SH-SY5Y (cell line): ENCODE measurements around the gene ZNF771.
A peak's percentile ranks its signal among the peaks of the same experiment; 100 is the strongest.

Source experiments
- GATA2 ChIP-seq: IDR thresholded peaks from 2 replicates; pipeline ENCODE4 v1.6.1; 2011; ENCODE audit warnings: mild to moderate bottlenecking, low read depth, low read length
- GATA3 ChIP-seq: IDR thresholded peaks from 2 replicates; pipeline ENCODE4 v1.6.1; 2011; ENCODE audit warnings: low read depth, mild to moderate bottlenecking, low read length, moderate library complexity

ZNF771 gene

GRCh38 chr16:30369938-30370455 lies 37.4 kb upstream of the ZNF771 start:
- TF ChIP-seq GATA3, result no peak
- TF ChIP-seq GATA2, result no peak

GRCh38 chr16:30370456-30371247 lies 36.8 kb upstream of the ZNF771 start, which contains the start of gene TBC1D10B:
Gene TBC1D10B (minus strand): TSS chr16:30370494. CDS start chr16:30370183, 311 bp downstream.
- no peak for TF ChIP-seq GATA2
- no peak for TF ChIP-seq GATA3

GRCh38 chr16:30371248-30371816 lies 36.1 kb upstream of the ZNF771 start:
- TF ChIP-seq GATA2 (no peak), GATA3 (no peak)

GRCh38 chr16:30372038-30372712 lies 35.2 kb upstream of the ZNF771 start:
- TF ChIP-seq GATA2, result no peak
- TF ChIP-seq GATA3, result no peak

- TF ChIP-seq GATA2 (no peak), GATA3 (no peak)
Measured at GRCh38 chr16:30372725-30373124, 34.7 kb upstream of the ZNF771 start.

GRCh38 chr16:30374538-30374937 lies 32.9 kb upstream of the ZNF771 start, which contains the start of gene MYL11:
Gene MYL11 (plus strand): TSS chr16:30374802. CDS start chr16:30374858, 56 bp downstream.
- no peak for TF ChIP-seq GATA2
- no peak for TF ChIP-seq GATA3

GRCh38 chr16:30375864-30376263 lies 31.5 kb upstream of the ZNF771 start:
- TF ChIP-seq GATA2, result no peak
- TF ChIP-seq GATA3, result no peak

GRCh38 chr16:30376461-30376902 lies 30.9 kb upstream of the ZNF771 start:
- TF ChIP-seq GATA3, result no peak
- no peak for TF ChIP-seq GATA2

GRCh38 chr16:30377050-30377811 lies 30.2 kb upstream of the ZNF771 start:
- TF ChIP-seq GATA2 (no peak), GATA3 (no peak)

GRCh38 chr16:30377812-30378235 lies 29.6 kb upstream of the ZNF771 start:
- no peak; the same call in 1 of the 2 replicates for TF ChIP-seq GATA2
- TF ChIP-seq GATA3, result no peak

GRCh38 chr16:30378236-30379157 lies 28.9 kb upstream of the ZNF771 start:
- TF ChIP-seq GATA2, result peak; percentile 53
- TF ChIP-seq GATA3, result no peak

- TF ChIP-seq GATA2, result no peak
- TF ChIP-seq GATA3, result no peak
Measured at GRCh38 chr16:30379158-30379783, 28.1 kb upstream of the ZNF771 start.
